SK-N-SH (cell line): ENCODE measurements around the gene RASA1.

ENCODE experiments used
- CTCF ChIP-seq: fragments of 200-600 bp; sonication (generic); IDR thresholded peaks from 2 replicates; pipeline ENCODE4 v1.6.1; 2017; ENCODE audit warnings: antibody characterized with exemption, mild to moderate bottlenecking, moderate library complexity
- MXI1 ChIP-seq: IDR thresholded peaks from 2 replicates; pipeline ENCODE4 v1.6.1; 2012; ENCODE audit warnings: mild to moderate bottlenecking, low read depth, low read length, improper control_type of control experiment

GRCh38 chr5:87410931-87411330, 143.2 kb downstream of the RASA1 start:
- TF ChIP-seq MXI1 (no peak), CTCF (no peak)
